Measurements from ENCODE around the gene THBD.

THBD gene

DNA sequence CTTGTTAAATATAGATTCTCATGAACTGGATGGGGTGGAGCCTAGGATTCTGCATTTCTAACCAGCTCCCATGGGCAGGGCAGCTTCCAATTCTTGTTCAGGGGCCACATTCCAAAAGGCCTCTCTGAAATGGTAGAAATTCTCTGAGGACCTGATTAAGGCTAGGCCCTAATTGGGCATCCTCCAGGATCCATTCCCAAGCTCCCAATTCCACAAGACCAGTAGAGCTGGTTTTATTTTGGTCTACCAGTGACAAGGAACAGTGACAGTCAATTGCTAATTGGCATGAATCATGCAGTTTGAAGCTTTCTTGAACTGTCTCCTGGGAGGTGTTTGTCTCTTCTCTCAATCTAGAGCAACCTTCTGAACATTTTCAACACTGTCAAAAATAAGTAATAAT is 3.0 kb downstream of the THBD start (continued):
- TF ChIP-seq, protein P1, sequence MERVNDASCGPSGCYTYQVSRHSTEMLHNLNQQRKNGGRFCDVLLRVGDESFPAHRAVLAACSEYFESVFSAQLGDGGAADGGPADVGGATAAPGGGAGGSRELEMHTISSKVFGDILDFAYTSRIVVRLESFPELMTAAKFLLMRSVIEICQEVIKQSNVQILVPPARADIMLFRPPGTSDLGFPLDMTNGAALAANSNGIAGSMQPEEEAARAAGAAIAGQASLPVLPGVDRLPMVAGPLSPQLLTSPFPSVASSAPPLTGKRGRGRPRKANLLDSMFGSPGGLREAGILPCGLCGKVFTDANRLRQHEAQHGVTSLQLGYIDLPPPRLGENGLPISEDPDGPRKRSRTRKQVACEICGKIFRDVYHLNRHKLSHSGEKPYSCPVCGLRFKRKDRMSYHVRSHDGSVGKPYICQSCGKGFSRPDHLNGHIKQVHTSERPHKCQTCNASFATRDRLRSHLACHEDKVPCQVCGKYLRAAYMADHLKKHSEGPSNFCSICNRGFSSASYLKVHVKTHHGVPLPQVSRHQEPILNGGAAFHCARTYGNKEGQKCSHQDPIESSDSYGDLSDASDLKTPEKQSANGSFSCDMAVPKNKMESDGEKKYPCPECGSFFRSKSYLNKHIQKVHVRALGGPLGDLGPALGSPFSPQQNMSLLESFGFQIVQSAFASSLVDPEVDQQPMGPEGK (CRISPR knock-in tag; IDR thresholded peaks at IDR 0.05; ENCODE audit: borderline replicate concordance): no peak
- no peak for TF ChIP-seq ZFP30 (CRISPR knock-in tag; IDR thresholded peaks at IDR 0.05)
- no peak for TF ChIP-seq ISL1 (CRISPR knock-in tag; IDR thresholded peaks at IDR 0.05)

DNA sequence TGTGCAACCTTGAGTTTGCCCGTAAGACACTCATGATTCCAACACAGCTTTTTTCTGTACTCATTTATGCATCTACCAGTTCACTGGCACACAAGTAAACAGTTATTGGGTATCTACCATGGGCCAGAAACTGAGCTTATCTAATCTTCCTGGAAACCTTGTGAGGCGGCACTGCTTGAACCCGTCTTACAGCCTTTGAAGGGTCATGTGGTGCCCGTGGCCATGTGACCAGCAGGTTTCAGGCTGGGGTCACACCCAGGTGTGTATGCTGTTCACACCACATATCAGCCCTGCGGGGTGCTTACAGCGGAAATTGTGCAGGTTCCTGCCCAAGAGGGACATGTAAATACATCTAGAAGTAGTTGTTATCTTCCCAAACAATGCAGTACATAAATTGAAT is 6.1 kb downstream of the THBD start:
- no peak for ATAC-seq
- TF ChIP-seq GLIS3 (CRISPR knock-in tag; IDR thresholded peaks at IDR 0.05) (no peak), TCF4 (CRISPR knock-in tag; IDR thresholded peaks at IDR 0.05; ENCODE audit: borderline replicate concordance) (no peak), ISL1 (CRISPR knock-in tag; IDR thresholded peaks at IDR 0.05) (no peak), ZNF70 (CRISPR knock-in tag; IDR thresholded peaks at IDR 0.05) (no peak)

DNA sequence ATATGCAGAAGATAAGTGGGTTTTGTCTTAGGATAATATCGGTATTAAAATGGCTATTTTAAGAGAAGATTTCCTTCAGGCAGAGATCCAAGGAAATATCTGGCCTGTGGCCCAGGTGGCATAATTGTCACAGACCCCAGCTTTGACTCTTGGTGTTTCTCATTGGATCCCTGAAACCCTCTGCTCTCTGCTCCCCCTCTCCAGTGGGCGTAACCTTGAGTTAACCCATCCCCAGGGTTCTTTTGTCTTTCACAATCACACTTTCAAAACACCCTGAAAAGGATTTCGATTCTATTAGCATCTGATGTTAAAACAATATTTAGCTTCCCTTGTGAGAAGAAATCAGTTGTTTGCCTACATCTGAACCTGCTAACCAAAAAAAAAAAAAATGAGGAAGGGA is 7.2 kb downstream of the THBD start:
- no peak for ATAC-seq
- TF ChIP-seq ZNF8 (CRISPR knock-in tag; IDR thresholded peaks at IDR 0.05): no peak
- TF ChIP-seq ZNF565 (CRISPR knock-in tag; conservative IDR thresholded peaks at IDR 0.05; ENCODE audit: low read depth): no peak
- no peak for TF ChIP-seq PPARA (CRISPR knock-in tag; IDR thresholded peaks at IDR 0.05; ENCODE audit: borderline replicate concordance)
- TF ChIP-seq BACH2 (CRISPR knock-in tag; IDR thresholded peaks at IDR 0.05; ENCODE audit: borderline replicate concordance): no peak
- TF ChIP-seq, protein P2, sequence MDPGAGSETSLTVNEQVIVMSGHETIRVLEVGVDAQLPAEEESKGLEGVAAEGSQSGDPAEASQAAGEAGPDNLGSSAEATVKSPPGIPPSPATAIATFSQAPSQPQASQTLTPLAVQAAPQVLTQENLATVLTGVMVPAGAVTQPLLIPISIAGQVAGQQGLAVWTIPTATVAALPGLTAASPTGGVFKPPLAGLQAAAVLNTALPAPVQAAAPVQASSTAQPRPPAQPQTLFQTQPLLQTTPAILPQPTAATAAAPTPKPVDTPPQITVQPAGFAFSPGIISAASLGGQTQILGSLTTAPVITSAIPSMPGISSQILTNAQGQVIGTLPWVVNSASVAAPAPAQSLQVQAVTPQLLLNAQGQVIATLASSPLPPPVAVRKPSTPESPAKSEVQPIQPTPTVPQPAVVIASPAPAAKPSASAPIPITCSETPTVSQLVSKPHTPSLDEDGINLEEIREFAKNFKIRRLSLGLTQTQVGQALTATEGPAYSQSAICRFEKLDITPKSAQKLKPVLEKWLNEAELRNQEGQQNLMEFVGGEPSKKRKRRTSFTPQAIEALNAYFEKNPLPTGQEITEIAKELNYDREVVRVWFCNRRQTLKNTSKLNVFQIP (CRISPR knock-in tag; IDR thresholded peaks at IDR 0.05; ENCODE audit: borderline replicate concordance, low read depth): no peak

DNA sequence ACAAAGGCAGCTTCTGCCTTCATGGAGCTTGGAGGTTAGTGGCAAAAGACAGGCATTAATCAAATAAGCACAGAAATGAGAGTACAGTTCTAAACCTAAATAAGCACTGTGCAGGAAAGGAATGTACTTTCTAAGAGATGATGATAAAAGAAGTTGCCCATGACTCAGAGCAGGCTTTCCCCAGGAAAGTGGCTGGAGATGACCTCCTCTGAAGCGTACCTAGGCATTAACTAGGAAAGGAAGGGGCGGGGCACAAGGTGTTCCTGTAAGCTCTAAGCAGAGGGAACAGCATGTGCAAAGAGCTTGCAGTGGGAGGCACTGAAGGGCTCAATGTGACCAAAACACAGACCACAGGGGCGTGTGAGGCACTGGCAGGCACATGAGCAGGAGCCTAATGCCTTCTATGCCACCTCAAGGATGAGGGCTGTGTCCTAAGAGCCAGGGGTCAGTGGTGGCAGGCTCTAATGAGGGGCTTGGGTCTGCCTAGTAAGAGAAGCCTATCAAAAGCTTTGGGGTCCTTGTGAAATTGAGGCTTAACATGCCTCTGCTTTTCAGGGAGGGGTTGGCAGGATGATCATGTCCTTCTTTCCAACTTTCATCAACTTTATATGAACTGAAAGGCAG is 9.5 kb downstream of the THBD start:
- no peak for TF ChIP-seq ZFP3 (CRISPR knock-in tag; IDR thresholded peaks at IDR 0.05)
- TF ChIP-seq ZNF565 (CRISPR knock-in tag; conservative IDR thresholded peaks at IDR 0.05; ENCODE audit: low read depth): no peak
- no peak for TF ChIP-seq SNAI2 (CRISPR knock-in tag; IDR thresholded peaks at IDR 0.05)
- TF ChIP-seq, protein P3, sequence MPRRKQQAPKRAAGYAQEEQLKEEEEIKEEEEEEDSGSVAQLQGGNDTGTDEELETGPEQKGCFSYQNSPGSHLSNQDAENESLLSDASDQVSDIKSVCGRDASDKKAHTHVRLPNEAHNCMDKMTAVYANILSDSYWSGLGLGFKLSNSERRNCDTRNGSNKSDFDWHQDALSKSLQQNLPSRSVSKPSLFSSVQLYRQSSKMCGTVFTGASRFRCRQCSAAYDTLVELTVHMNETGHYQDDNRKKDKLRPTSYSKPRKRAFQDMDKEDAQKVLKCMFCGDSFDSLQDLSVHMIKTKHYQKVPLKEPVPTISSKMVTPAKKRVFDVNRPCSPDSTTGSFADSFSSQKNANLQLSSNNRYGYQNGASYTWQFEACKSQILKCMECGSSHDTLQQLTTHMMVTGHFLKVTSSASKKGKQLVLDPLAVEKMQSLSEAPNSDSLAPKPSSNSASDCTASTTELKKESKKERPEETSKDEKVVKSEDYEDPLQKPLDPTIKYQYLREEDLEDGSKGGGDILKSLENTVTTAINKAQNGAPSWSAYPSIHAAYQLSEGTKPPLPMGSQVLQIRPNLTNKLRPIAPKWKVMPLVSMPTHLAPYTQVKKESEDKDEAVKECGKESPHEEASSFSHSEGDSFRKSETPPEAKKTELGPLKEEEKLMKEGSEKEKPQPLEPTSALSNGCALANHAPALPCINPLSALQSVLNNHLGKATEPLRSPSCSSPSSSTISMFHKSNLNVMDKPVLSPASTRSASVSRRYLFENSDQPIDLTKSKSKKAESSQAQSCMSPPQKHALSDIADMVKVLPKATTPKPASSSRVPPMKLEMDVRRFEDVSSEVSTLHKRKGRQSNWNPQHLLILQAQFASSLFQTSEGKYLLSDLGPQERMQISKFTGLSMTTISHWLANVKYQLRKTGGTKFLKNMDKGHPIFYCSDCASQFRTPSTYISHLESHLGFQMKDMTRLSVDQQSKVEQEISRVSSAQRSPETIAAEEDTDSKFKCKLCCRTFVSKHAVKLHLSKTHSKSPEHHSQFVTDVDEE (CRISPR knock-in tag; IDR thresholded peaks at IDR 0.05): no peak
- ATAC-seq: no peak

DNA sequence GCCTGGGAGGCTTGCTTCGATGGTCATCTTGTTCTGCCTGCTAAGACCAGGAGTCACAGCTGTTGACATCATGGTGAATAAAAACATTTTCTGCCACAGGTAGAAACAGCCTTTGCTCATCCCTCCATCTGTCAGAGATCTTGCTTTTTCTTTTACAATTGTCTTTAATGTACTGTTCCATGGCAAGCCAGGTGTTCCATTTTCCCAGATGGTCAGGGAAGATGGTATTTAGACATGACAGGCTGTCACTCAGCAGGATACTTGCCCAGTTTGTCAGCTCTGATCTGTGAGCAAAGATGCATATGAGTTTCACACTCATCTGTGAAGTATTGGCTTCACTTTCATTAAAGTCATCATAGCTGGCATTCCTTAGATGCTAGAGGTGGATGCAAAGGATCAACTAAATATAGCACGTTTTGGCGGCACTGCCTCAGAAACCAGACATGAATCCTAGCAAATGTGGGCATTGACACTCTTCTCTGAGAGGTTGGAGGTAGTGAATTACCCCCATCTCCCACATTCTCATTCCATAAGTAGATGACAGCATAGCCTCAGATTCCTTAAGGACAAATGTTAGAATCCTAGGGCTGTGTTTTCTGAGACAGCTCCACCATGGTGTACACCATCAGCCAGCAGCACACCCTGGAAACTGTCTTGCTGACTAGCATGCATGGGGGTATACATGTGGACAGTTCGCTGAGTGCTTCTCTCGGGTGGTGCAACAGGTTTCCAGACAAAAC is 10.2 kb downstream of the THBD start:
- TF ChIP-seq CSDC2 (CRISPR knock-in tag; IDR thresholded peaks at IDR 0.05) (no peak), ZFP30 (CRISPR knock-in tag; IDR thresholded peaks at IDR 0.05) (no peak), GLIS3 (CRISPR knock-in tag; IDR thresholded peaks at IDR 0.05) (no peak), ZC3H10 (CRISPR knock-in tag; IDR thresholded peaks at IDR 0.05) (no peak), ZNF565 (CRISPR knock-in tag; conservative IDR thresholded peaks at IDR 0.05; ENCODE audit: low read depth) (no peak), ZNF8 (CRISPR knock-in tag; IDR thresholded peaks at IDR 0.05) (no peak), PPARA (CRISPR knock-in tag; IDR thresholded peaks at IDR 0.05; ENCODE audit: borderline replicate concordance) (no peak), ZNF70 (CRISPR knock-in tag; IDR thresholded peaks at IDR 0.05) (no peak)
- TF ChIP-seq, protein P3 (CRISPR knock-in tag; IDR thresholded peaks at IDR 0.05): no peak
- TF ChIP-seq, protein P2 (CRISPR knock-in tag; IDR thresholded peaks at IDR 0.05; ENCODE audit: borderline replicate concordance, low read depth): no peak
- TF ChIP-seq, protein P4, sequence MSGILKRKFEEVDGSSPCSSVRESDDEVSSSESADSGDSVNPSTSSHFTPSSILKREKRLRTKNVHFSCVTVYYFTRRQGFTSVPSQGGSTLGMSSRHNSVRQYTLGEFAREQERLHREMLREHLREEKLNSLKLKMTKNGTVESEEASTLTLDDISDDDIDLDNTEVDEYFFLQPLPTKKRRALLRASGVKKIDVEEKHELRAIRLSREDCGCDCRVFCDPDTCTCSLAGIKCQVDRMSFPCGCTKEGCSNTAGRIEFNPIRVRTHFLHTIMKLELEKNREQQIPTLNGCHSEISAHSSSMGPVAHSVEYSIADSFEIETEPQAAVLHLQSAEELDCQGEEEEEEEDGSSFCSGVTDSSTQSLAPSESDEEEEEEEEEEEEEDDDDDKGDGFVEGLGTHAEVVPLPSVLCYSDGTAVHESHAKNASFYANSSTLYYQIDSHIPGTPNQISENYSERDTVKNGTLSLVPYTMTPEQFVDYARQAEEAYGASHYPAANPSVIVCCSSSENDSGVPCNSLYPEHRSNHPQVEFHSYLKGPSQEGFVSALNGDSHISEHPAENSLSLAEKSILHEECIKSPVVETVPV (CRISPR knock-in tag; IDR thresholded peaks at IDR 0.05): no peak
- TF ChIP-seq, protein P1 (CRISPR knock-in tag; IDR thresholded peaks at IDR 0.05; ENCODE audit: borderline replicate concordance): no peak
- ATAC-seq: no peak

Data from SK-N-SH treated with all-trans-retinoic acid at 6 μM for 48 hours (cell line).